ENCODE data around the gene OSBPL7. TPM values are rescaled to one million over a fixed set of nuclear protein-coding genes. Genes with fewer than 3 reads are reported as not detected.
A peak's percentile ranks its signal among the peaks of the same experiment; 100 is the strongest.

OSBPL7 gene
- total RNA-seq, 3 donors from 2014 or later, result 3.0 to 10.2 (median 8.9) TPM

- intact Hi-C loops (cut with DNase I; ENCODE audit: low total_unique reads), result loop anchor here (5.0 kb wide), 1 partner anchor 48 kb away; no protein-coding TSS in a partner anchor
- TF ChIP-seq POLR2A (IDR thresholded peaks at IDR 0.05) (no peak), POLR2AphosphoS5 (IDR thresholded peaks at IDR 0.05) (no peak), CTCF (IDR thresholded peaks at IDR 0.05) (no peak)
- Histone ChIP-seq H3K4me1 (peaks cover 11 to 21% of the 10 kb centered on the region in 2 donors), H3K9me3 (no peaks in the 10 kb centered on the region), H3K27me3 (peaks cover 0 to 16% of the 10 kb centered on the region in 2 donors), H3K4me3 (no peak overlapping the region), H3K36me3 (no peaks in the 10 kb centered on the region), H3K27ac (peak overlapping the region; percentile 27 to 32)
- no peak for DNase-seq (ENCODE audit: low spot score in 2 of 2)
Observed at GRCh38 chr17:47844227-47844626, 22.6 kb upstream of the OSBPL7 start.

- intact Hi-C loops (cut with DNase I; ENCODE audit: low total_unique reads), result loop anchor here (5.0 kb wide), 1 partner anchor 49 kb away; no protein-coding TSS in a partner anchor
- H3K27me3 ChIP-seq, result peaks cover 0 to 16% of the 10 kb centered on the region in 2 donors
- no peaks in the 10 kb centered on the region for H3K36me3 ChIP-seq
- DNase-seq (ENCODE audit: low spot score in 2 of 2), result no peak
- H3K9me3 ChIP-seq, result no peaks in the 10 kb centered on the region
- H3K4me1 ChIP-seq, result peaks cover 11 to 21% of the 10 kb centered on the region in 2 donors
- peak overlapping the region; percentile 71 to 77 for H3K27ac ChIP-seq
- no peak overlapping the region for H3K4me3 ChIP-seq
- TF ChIP-seq CTCF (IDR thresholded peaks at IDR 0.05) (no peak), POLR2A (IDR thresholded peaks at IDR 0.05) (no peak)
Observed at GRCh38 chr17:47843391-47843730, 21.8 kb upstream of the OSBPL7 start.

GRCh38 chr17:47841488-47842291 lies 20.1 kb upstream of the OSBPL7 start:
- Histone ChIP-seq H3K9me3 (no peaks in the 10 kb centered on the region), H3K27me3 (peaks cover 0 to 2% of the 10 kb centered on the region in 2 donors), H3K27ac (peak overlapping the region; percentile 79 to 85), H3K4me1 (peaks cover 11 to 21% of the 10 kb centered on the region in 2 donors), H3K4me3 (peak overlapping the region; percentile 82 to 93 (median 90)), H3K36me3 (no peaks in the 10 kb centered on the region)
- intact Hi-C loops (cut with DNase I; ENCODE audit: low total_unique reads), result loop anchor here (5.0 kb wide), 1 partner anchor 51 kb away; no protein-coding TSS in a partner anchor
- no peak for DNase-seq (ENCODE audit: low spot score in 2 of 2)
- TF ChIP-seq POLR2A (IDR thresholded peaks at IDR 0.05), result no peak
- TF ChIP-seq CTCF (IDR thresholded peaks at IDR 0.05), result peak in 1 of 3 donors; percentile 10

- H3K27me3 ChIP-seq, result no peaks in the 10 kb centered on the region
- peak; percentile 29 to 45 (median 39) for TF ChIP-seq POLR2AphosphoS5 (IDR thresholded peaks at IDR 0.05)
- peak; percentile 98 to 99 (median 98) for TF ChIP-seq CTCF (IDR thresholded peaks at IDR 0.05)
- TF ChIP-seq POLR2A (IDR thresholded peaks at IDR 0.05), result no peak
- H3K4me1 ChIP-seq, result peaks cover 11 to 21% of the 10 kb centered on the region in 2 donors
- no peaks in the 10 kb centered on the region for H3K9me3 ChIP-seq
- H3K27ac ChIP-seq, result peak within 1 kb of the TSS; percentile 79 to 85
- peak; percentile 88 to 93 for DNase-seq (ENCODE audit: low spot score in 2 of 2)
- H3K36me3 ChIP-seq, result no peaks in the 10 kb centered on the region
- H3K4me3 ChIP-seq, result peak within 1 kb of the TSS; percentile 82 to 93 (median 90)
- intact Hi-C loops (cut with DNase I; ENCODE audit: low total_unique reads), result loop anchor here (5.0 kb wide), 1 partner anchor 51 kb away; no protein-coding TSS in a partner anchor
Observed at GRCh38 chr17:47840742-47841487, 19.3 kb upstream of the OSBPL7 start, which contains the start of gene SCRN2. SCRN2 (minus strand) TSS chr17:47841273; CDS start chr17:47840843, 430 bp downstream.
